Chondrocyte (in vitro differentiated cells): ENCODE data around the gene SSH2. TPM values are rescaled to one million over a fixed set of nuclear protein-coding genes. Genes with fewer than 3 reads are reported as not detected.

Experiments
- DNase-seq: peaks from one replicate; pipeline ENCODE4 v3.0.0; 2021; ENCODE audit warnings: mixed read lengths, low spot score
- H3K27ac Mint-ChIP-seq: one replicate; pipeline ENCODE4 v1.8.0; 2021; ENCODE audit warnings: mild to moderate bottlenecking, moderate library complexity, mixed read lengths; ENCODE audit not compliant: unreplicated experiment
- H3K27me3 Mint-ChIP-seq: 2 replicates; pipeline ENCODE4 v1.8.0; 2021; ENCODE audit warnings: low read depth, mixed read lengths
- H3K36me3 Mint-ChIP-seq: 2 replicates; pipeline ENCODE4 v1.8.0; 2021; ENCODE audit warnings: low read depth, mixed read lengths
- H3K4me1 Mint-ChIP-seq: 2 replicates; pipeline ENCODE4 v1.8.0; 2021; ENCODE audit warnings: low read depth, mild to moderate bottlenecking, mixed read lengths
- H3K4me3 Mint-ChIP-seq: one replicate; pipeline ENCODE4 v1.8.0; 2021; ENCODE audit warnings: mild to moderate bottlenecking, moderate library complexity, mixed read lengths; ENCODE audit not compliant: unreplicated experiment
- H3K9me3 Mint-ChIP-seq: 2 replicates; pipeline ENCODE4 v1.8.0; 2021; ENCODE audit warnings: low read depth, mixed read lengths
- total RNA-seq: library from RNA; stranded (reverse); gene quantifications from 3 replicates; pipeline ENCODE4 v1.2.1, GENCODE V29; 2021
- TF ChIP-seq, protein P1 (sequence below): fragments of 200-600 bp; sonication (generic); IDR thresholded peaks from 2 replicates; pipeline ENCODE4 v1.5.0; 2021; ENCODE audit warnings: antibody characterized with exemption, mild to moderate bottlenecking, moderate library complexity

SSH2 gene
- total RNA-seq, 1 donor from 2014 or later: 14.1 TPM

DNA sequence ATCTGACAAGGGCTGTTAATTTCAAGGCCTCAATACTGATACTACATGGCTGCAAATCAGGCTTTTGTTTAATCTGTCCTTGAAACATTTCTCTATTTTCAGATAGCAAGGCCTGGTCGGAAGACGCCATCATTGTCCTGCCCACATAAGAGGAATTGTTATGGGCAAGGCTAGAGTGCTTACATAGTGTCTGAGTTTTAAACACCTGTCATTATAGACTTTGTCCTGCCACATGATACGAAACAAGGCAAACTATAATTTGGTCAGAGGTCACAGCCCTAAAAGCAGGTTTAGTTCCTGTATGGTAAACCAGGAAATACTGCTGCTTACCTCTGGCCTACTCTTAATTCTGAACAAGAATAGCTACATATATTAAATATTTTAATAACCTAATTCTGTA is 104.4 kb downstream of the SSH2 start:
- Mint-ChIP-seq H3K4me3 (no peak overlapping the region), H3K4me1 (peaks cover 4% of the 10 kb centered on the region), H3K27ac (no peak overlapping the region), H3K36me3 (peaks cover 1% of the 10 kb centered on the region), H3K27me3 (no peaks in the 10 kb centered on the region), H3K9me3 (no peaks in the 10 kb centered on the region)
- DNase-seq: no peak
- TF ChIP-seq, protein P1, sequence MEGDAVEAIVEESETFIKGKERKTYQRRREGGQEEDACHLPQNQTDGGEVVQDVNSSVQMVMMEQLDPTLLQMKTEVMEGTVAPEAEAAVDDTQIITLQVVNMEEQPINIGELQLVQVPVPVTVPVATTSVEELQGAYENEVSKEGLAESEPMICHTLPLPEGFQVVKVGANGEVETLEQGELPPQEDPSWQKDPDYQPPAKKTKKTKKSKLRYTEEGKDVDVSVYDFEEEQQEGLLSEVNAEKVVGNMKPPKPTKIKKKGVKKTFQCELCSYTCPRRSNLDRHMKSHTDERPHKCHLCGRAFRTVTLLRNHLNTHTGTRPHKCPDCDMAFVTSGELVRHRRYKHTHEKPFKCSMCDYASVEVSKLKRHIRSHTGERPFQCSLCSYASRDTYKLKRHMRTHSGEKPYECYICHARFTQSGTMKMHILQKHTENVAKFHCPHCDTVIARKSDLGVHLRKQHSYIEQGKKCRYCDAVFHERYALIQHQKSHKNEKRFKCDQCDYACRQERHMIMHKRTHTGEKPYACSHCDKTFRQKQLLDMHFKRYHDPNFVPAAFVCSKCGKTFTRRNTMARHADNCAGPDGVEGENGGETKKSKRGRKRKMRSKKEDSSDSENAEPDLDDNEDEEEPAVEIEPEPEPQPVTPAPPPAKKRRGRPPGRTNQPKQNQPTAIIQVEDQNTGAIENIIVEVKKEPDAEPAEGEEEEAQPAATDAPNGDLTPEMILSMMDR: no peak

DNA sequence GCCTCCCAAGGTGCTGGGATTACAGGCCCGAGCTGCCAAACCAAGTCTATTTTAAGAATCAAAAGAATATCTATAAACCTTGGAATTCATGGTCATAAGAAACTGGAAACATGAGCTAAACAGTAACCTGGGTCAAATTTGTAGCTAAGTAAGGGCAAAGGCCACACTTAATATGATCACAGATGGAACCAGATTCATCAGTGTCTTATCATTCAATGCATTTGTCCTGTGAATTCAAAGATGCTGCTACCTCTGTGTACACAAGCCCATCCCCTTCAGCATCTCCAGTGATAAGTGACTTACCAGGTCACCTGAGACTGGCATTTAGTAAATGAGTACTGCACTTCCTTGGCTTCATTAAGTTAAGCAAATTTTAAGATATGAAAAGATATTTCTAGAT is 108.1 kb downstream of the SSH2 start:
- H3K9me3 Mint-ChIP-seq: no peaks in the 10 kb centered on the region
- DNase-seq: no peak
- H3K27ac Mint-ChIP-seq: no peak overlapping the region
- H3K36me3 Mint-ChIP-seq: peaks cover 1% of the 10 kb centered on the region
- H3K27me3 Mint-ChIP-seq: no peaks in the 10 kb centered on the region
- H3K4me1 Mint-ChIP-seq: no peaks in the 10 kb centered on the region
- no peak overlapping the region for H3K4me3 Mint-ChIP-seq
- TF ChIP-seq, protein P1: no peak

DNA sequence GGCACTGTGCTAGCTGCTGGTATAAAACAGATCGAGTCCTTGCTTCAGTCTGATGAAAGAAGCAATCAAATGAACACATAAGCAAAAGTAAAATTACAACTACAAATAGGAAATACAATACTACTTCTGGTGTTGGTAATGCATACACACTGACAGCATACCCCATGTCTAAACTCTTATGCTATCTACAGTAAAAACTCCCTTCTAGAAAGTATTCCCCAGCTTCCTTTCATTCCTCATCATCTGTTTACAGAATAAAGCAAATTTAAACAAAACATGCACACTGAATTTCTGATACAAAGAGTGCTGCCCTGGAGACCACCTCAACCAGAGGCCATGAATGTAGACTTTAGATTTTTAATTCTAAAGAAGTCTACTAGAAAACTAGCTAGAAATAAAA is 109.6 kb downstream of the SSH2 start:
- H3K9me3 Mint-ChIP-seq: no peaks in the 10 kb centered on the region
- H3K4me1 Mint-ChIP-seq: no peaks in the 10 kb centered on the region
- H3K27me3 Mint-ChIP-seq: no peaks in the 10 kb centered on the region
- no peak overlapping the region for H3K27ac Mint-ChIP-seq
- DNase-seq: no peak
- TF ChIP-seq, protein P1: no peak
- H3K36me3 Mint-ChIP-seq: no peaks in the 10 kb centered on the region
- H3K4me3 Mint-ChIP-seq: no peak overlapping the region

DNA sequence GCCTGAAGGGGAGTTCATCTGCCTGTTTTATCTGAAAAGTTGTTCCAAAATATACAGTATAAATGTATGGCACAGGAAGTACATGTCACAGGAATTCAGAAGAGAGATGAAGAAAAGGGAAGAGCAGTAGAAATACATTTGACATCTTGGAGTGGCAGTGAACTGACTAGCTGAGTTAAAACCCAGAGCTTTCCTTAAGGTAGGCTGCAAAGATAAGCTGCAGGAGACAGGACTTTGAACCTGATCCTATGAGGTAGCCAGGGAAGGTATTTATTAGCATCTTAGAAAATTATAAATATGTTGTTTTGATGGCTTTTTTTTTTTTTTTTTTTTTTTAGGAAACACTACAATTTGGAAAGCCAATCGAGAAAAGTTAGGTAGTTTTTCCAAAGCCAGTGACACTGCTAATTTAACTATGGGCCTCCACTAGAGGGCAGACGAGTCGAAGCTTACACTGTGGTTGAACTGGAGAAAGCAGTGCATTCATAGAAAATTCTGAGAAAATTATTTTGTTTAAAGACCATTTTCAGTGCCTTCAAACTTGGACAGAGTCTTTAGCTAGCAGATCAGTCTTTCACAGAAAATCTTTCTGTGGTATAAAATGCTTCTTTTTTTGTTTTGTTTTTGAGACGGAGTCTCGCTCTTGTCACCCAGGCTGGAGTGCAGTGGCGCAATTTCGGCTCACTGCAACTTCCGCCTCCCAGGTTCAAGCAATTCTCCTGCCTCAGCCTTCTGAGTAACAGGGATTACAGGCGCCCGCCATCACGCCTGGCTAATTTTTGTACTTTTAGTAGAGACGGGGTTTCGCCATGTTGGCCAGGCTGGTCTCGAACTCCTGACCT is 122.3 kb downstream of the SSH2 start:
- Mint-ChIP-seq H3K27me3 (no peaks in the 10 kb centered on the region), H3K27ac (no peak overlapping the region), H3K9me3 (no peaks in the 10 kb centered on the region), H3K36me3 (no peaks in the 10 kb centered on the region), H3K4me3 (no peak overlapping the region), H3K4me1 (peaks cover 3% of the 10 kb centered on the region)
- DNase-seq: no peak
- TF ChIP-seq, protein P1: peak; percentile 93

DNA sequence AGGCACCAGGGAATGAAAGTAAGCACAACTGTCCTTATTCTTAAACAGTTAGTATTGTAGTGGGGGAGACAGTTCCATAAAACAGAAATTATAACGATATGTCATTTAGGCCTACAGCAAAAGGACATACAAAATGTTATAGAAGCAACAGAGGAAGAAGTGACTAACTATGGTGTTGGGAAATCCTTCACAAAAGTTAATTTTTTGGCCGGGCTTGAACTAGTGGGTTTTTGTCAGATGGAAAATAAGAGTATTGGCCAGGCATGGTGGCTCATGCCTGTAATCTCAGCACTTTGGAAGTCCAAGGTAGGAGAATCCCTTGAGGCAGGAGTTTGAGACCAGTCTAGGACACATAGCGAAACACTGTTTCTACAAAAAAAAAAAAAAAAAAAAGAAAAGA is 127.8 kb downstream of the SSH2 start:
- TF ChIP-seq, protein P1: no peak
- no peak overlapping the region for H3K4me3 Mint-ChIP-seq
- H3K36me3 Mint-ChIP-seq: no peaks in the 10 kb centered on the region

More for the DNA sequence above, 127.8 kb downstream of the SSH2 start:
- H3K27me3 Mint-ChIP-seq: no peaks in the 10 kb centered on the region
- H3K27ac Mint-ChIP-seq: no peak overlapping the region
- DNase-seq: no peak
- H3K9me3 Mint-ChIP-seq: no peaks in the 10 kb centered on the region
- H3K4me1 Mint-ChIP-seq: no peaks in the 10 kb centered on the region
